NCI-H345 (cell line): ENCODE measurements around the gene TSSK2.

ENCODE experiments used
- DNase-seq: peaks from one replicate; lab custom pipeline; 2025; lab: John Stamatoyannopoulos, UW

The TSSK2 gene

DNA sequence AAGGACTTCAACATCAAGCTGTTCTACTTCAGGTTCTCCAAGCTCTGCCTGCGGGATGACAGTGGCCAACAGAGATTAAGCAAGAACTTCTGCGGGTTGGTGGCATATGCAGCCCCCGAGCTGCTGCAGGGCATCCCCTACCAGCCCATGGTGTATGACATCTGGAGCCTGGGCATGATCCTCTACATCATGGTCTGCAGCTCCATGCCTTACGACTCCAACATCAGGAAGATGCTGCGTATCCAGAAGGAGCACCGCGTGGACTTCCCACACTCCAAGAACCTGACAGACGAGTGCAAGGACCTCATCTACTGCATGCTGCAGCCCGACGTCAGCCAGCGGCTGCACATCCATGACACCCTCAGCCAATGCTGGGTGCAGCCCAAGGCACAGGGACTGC lies 6.1 kb upstream of the TSSK2 start:
- no peak for DNase-seq

DNA sequence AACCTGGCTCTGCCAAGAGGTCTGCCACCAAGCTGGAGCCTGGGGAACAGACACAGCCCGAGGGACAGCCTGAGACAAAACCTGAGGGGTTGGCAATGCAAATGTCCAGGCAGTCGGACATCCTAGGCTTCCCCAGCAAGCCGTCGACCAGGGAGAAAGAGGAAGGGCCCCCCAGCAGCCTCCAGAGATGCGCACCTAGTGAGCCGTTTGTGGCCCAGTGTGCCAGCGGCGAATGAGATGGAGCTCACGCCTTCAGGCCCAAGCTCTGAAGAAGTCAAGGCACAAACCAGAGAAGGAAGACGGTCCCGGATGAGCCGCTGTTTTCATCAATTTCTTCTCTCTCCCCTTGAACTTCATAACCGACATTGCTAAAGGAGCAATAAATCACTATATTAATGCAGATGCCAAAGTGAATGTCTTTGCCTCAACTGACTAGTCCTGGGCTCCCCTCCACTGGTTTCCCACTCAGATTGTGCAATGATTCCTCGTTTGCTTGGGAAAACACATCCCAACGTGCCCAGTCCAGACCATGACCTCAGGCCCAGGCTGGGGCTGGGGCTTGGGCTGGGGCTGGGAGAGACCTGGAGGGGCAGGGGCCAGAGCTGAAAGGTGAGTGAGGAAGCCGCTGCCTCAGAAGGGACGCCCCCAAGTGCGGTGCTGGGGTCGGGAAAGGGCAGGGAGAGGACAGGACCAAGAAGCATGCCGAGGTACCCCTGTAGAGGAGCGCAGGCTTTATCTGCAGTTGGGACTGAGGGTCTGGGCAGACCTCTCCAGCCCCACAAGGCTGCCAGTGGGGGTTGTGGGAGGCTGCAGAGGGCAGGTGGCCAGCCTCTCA lies 5.4 kb upstream of the TSSK2 start:
- no peak for DNase-seq

DNA sequence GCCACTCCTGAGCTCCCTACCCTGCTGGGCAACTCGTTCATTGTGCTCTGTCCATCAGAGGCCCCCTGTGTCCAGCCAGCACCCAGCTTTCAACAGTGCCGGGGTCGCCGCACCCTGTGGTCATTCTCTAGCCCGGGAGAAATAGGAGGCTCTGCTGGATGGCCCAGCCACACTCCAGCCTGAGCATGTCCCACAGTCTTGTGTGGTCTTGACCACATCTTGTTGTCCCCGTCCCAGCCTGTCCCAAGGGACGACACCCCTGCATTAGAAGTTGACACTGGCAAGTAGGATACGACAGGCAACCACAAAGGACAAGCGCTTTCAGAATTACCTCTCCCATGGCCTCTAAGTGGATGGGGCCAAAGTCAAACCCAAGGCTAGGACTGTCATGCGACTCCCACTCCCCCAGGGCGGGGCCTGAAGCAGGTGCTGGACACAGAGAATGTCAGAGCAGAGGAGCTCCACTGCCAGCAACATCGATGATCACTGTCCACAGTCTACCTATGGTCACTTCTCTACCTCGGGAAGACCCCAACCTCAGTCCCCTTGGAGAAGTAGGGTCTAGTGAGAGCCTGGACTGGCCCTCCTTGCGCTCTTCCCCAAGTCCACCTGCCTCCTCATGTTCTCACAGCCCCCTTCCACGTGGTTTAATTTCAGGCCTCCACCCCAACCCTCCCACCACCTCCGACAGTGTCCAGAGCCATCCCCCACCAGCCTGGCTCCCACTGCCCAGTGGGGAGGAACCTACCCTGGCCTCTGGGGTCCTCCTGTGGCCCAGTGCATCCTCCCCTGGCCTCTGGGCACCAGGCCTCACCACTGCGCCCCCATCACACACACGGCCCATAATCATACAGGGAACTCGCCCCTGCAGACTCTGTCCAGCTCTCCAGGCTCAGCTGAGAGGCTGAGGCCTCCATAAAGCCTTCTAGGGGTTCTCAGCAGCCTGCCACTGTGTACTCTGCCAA lies 4.5 kb upstream of the TSSK2 start:
- no peak for DNase-seq

DNA sequence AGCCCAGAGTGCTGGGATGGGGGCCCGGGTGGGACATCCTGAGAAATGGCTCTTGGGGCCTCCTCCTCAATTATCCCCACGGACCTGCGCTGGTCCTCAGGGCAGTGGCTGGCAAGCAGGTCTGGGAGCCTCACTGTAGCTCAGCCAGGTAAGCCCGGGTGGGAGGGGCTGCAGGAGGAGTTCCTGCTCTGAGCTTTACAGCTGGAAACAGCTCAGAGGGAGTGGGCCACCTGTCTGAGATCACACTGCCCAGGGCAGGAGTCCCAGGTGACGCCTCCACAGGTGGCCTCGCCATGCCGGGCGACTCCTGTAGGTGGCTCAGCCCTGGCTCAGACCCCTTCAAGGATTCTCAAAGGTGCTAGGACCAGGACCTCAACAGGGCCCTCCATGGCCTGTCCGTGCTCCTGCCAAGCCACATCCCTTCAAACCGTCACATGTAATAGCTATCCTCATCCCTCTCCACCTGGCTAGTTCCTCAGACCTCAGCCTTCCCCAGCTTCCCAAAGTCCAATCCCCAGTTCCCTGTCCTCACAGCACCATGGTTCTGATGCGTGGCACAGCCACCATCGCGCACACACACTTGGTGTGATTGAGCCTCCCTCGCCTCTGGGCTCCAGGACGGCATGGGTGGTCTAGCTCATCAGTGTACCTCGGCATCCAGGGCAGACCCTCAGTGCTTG lies 3.6 kb upstream of the TSSK2 start:
- DNase-seq, result no peak

GRCh38 chr22:19128009-19128401 lies 3.1 kb upstream of the TSSK2 start:
- no peak for DNase-seq

GRCh38 chr22:19128946-19129727 lies 2.0 kb upstream of the TSSK2 start:
- DNase-seq, result no peak

GRCh38 chr22:19129871-19130270 lies 1.2 kb upstream of the TSSK2 start:
- DNase-seq, result no peak

GRCh38 chr22:19131685-19132015 lies 542 bp downstream of the TSSK2 start:
- DNase-seq, result no peak

GRCh38 chr22:19132153-19132552 lies 1.0 kb downstream of the TSSK2 start:
- no peak for DNase-seq

DNA sequence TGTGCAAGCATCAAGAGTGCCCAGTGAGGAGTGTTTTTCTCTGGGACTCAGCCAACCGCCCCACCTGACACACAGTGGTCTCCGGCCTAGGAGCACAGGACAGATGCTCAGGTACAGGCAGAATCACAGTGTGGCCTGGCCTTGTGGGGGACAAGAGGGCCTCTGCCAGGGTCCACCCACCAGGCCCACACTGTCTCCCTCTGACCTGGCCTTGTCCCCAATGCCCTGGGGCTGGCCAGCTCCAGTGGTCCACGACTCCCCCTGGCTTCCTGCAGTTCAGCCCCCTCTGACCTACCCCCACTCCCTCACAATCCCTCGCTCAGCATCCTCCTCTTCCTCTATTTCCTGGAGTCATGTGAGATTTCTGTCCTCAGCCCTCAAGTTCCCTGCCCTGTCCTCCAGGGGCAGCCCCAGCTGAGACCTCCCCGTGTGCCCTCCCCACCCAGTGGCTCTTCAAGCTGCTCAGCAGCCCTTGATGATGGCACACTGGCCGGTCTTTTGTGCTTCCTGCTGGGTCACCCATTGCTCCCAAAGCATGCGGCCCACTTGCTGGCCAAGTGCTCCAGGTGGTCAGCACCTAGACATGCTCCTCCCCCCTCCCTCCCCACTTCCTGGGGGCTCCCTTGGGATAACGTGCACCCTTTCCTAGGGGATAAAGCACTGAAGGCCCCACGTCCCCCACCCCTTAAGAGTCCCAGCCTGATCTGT lies 1.7 kb downstream of the TSSK2 start:
- no peak for DNase-seq

- no peak for DNase-seq
These were observed 2.5 kb downstream of the TSSK2 start for GRCh38 chr22:19133561-19133960.

DNA sequence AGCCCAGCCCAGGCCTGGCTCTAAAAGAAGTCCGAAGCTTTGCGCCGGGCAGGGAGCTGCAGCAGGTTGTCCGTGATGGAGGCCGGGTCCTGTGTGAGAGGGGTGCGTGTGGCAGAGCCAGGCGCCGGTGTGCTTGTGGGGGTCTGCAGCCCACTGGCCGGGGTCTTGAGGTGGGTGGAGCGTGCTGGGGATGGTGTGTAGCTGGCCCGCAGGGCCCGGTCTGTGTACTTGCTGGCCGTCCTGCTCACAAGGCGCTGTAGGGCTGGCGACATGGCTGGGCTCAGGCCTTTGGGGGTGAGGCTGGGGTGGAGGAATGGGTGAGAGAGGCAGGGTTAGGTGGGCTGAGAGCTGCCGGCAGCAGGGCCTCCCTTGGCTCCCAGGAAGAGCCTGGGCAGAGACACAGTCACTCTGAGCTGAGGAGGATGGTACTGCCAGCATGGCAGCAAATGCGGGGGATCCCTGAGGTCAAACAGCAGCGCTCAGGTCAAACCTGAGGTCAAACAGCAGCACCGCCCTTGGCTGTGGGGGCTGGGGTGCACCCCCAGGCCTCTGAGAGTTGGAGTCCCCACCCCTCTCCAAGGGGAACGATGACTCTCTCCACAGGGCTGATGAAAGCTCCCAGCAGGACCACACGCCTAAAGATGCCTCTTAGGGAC lies 3.2 kb downstream of the TSSK2 start:
- DNase-seq, result no peak

GRCh38 chr22:19134874-19135273 lies 3.8 kb downstream of the TSSK2 start:
- no peak for DNase-seq

DNA sequence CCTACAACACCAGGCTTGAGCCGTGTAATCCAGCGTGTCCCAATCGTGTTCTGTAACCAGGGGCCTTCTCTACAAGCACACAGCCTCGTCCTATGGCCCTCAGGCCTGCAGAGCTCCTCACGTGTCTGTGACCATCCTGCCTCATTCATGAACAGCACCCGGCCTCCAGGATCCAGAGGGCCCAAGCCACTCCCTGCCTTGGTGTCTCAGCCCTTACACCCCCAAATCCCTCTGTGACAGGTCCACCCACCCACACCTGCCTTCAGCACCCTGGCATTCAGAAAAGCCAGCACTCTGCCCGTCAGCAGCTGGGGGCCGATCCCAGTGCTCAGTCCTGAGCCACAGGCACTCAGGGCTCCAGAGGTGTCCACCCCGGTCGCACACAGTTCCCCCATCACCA lies 5.8 kb downstream of the TSSK2 start:
- DNase-seq, result no peak

DNA sequence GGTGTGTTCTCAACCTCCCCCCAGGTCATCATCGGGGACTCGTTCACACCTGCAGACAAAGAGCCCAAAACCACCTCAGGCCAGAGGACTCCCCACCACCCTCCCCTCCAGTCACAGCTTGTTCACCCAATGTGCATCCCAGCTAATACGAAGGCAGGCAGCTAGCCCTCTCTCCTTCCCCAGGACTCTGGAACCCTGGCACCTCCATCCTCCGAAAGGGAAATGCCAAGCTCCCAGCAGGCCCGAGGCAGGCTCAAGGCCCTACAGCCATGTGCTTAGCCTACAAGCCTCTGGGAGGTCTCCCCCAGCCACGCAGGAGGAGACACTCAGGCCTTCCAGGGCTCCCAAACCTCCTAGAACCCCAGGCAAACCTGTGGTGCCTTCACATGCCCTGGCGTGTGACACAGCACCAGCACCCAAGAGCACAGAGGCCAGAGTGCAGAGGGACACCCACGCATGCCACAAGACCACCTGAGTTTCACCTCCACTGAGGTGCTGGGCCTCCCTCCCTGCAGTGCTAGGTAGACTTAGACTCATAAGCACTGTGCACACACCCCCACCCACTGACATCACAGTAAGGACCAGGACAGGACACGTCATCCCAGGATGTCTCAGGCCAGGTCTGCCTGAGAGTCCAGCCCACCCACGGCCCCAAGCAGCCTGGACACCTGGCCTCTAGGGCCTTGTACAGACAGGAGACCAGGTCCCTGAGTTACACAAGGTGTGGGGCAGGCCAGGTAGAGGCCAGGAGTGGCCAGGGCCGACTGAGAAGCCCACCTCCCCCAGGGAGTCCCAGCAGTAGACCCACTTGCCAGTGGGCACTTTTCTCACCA lies 6.5 kb downstream of the TSSK2 start:
- DNase-seq, result no peak

GRCh38 chr22:19138217-19139000 lies 7.3 kb downstream of the TSSK2 start:
- no peak for DNase-seq

- no peak for DNase-seq
These were observed 7.9 kb downstream of the TSSK2 start for GRCh38 chr22:19139001-19139356.

GRCh38 chr22:19139974-19140373 lies 8.9 kb downstream of the TSSK2 start:
- DNase-seq, result no peak

GRCh38 chr22:19142394-19142793 lies 11.3 kb downstream of the TSSK2 start:
- no peak for DNase-seq
